ENCODE results near the gene U2AF1L4. TPM values are rescaled to one million over a fixed set of nuclear protein-coding genes. Genes with fewer than 3 reads are reported as not detected.

The U2AF1L4 gene
- total RNA-seq, 5 donors from 2014 or later (not counting 1 experiment from before 2014, with no cell fraction given): 40.2 to 74.1 (median 49.3) TPM

- Mint-ChIP-seq H3K9me3 (no peaks in the 10 kb centered on the region), H3K36me3 (peaks cover 52% of the 10 kb centered on the region), H3K27ac (no peak overlapping the region), H3K4me3 (no peak overlapping the region), H3K27me3 (no peaks in the 10 kb centered on the region), H3K4me1 (peaks cover 20 to 25% (median 24%) of the 10 kb centered on the region in 3 donors)
- WGBS (ENCODE audit: insufficient coverage): over 99% methylated on average over 24 of the region's 24 CpGs
- ChIA-PET CTCF (interaction anchor here in 1 of 2 donors (0.6 kb wide), 1 partner anchor 19 kb away, joined by 5 read pairs; no protein-coding TSS in a partner anchor), POLR2A (interaction anchor here in 1 of 2 donors (1.2 kb wide), 1 partner anchor 24 kb away, joined by 3 read pairs; no protein-coding TSS in a partner anchor)
- Histone ChIP-seq H3K4me3 (ENCODE audit: control insufficient read depth in 1 of 2, extremely low read depth in 1 of 2, low read length in 1 of 2) (no peak overlapping the region), H3K27me3 (replicated peaks in 1 of 2; ENCODE audit: control insufficient read depth in 2 of 2, extremely low read depth in 1 of 2, insufficient read depth in 2 of 2, low read length in 1 of 2) (no peaks in the 10 kb centered on the region), H3K27ac (ENCODE audit: low read length) (no peak overlapping the region), H3K9me3 (no peaks in the 10 kb centered on the region), H3K36me3 (ENCODE audit: control insufficient read depth in 2 of 2, extremely low read depth in 1 of 2, insufficient read depth in 1 of 2, low read length in 1 of 2) (peaks cover 49 to 80% of the 10 kb centered on the region in 2 donors), H3K4me1 (ENCODE audit: control insufficient read depth in 1 of 2, extremely low read depth in 1 of 2, insufficient read depth in 2 of 2, low read length in 2 of 2) (peaks cover 4 to 17% of the 10 kb centered on the region in 2 experiments)
- no peak for ATAC-seq (replicated peaks in 1 of 4)
- DNase-seq: no peak
Observed at GRCh38 chr19:35723671-35724070, 21.5 kb downstream of the U2AF1L4 start.

- CTCF ChIA-PET: interaction anchor here in 1 of 2 donors (0.6 kb wide), 1 partner anchor 24 kb away, joined by 8 read pairs; no protein-coding TSS in a partner anchor
- POLR2A ChIA-PET: interaction anchor here in 1 of 2 donors (0.6 kb wide), 1 partner anchor 706 kb away, joined by 3 read pairs; no protein-coding TSS in a partner anchor
- Mint-ChIP-seq H3K36me3 (peaks cover 44% of the 10 kb centered on the region), H3K4me1 (peaks cover 24 to 28% (median 26%) of the 10 kb centered on the region in 3 donors), H3K27ac (no peak overlapping the region), H3K9me3 (no peaks in the 10 kb centered on the region), H3K27me3 (no peaks in the 10 kb centered on the region), H3K4me3 (no peak overlapping the region)
- DNase-seq (no peak), ATAC-seq (replicated peaks in 1 of 4) (no peak)
- no peaks in the 10 kb centered on the region for H3K9me3 ChIP-seq
- H3K36me3 ChIP-seq (ENCODE audit: control insufficient read depth in 2 of 2, extremely low read depth in 1 of 2, insufficient read depth in 1 of 2, low read length in 1 of 2): peaks cover 47 to 72% of the 10 kb centered on the region in 2 donors
- no peak overlapping the region for H3K27ac ChIP-seq (ENCODE audit: low read length)
- no peaks in the 10 kb centered on the region for H3K27me3 ChIP-seq (replicated peaks in 1 of 2; ENCODE audit: control insufficient read depth in 2 of 2, extremely low read depth in 1 of 2, insufficient read depth in 2 of 2, low read length in 1 of 2)
- no peak overlapping the region for H3K4me3 ChIP-seq (ENCODE audit: control insufficient read depth in 1 of 2, extremely low read depth in 1 of 2, low read length in 1 of 2)
- H3K4me1 ChIP-seq (ENCODE audit: control insufficient read depth in 1 of 2, extremely low read depth in 1 of 2, insufficient read depth in 2 of 2, low read length in 2 of 2): peaks cover 5 to 21% of the 10 kb centered on the region in 2 experiments
- WGBS (ENCODE audit: insufficient coverage): 100% methylated on average over 14 of the region's 16 CpGs
Observed at GRCh38 chr19:35722897-35723296, 22.3 kb downstream of the U2AF1L4 start.

GRCh38 chr19:35722461-35722860, 22.8 kb downstream of the U2AF1L4 start:
- WGBS (ENCODE audit: insufficient coverage): 95% methylated on average over 8 of the region's 14 CpGs
- CTCF ChIA-PET: no interaction called here
- H3K36me3 Mint-ChIP-seq: peaks cover 44% of the 10 kb centered on the region

GRCh38 chr19:35721374-35721773, 23.8 kb downstream of the U2AF1L4 start:
- WGBS (ENCODE audit: insufficient coverage): 96% methylated on average over 11 of the region's 16 CpGs
- Mint-ChIP-seq H3K9me3 (no peaks in the 10 kb centered on the region), H3K27ac (no peak overlapping the region), H3K27me3 (no peaks in the 10 kb centered on the region), H3K36me3 (peaks cover 39% of the 10 kb centered on the region), H3K4me3 (peak overlapping the region in 1 of 3 donors; percentile 15), H3K4me1 (peaks cover 29 to 32% (median 30%) of the 10 kb centered on the region in 3 donors)
- Histone ChIP-seq H3K27ac (ENCODE audit: low read length) (no peak overlapping the region), H3K9me3 (no peaks in the 10 kb centered on the region), H3K36me3 (ENCODE audit: control insufficient read depth in 2 of 2, extremely low read depth in 1 of 2, insufficient read depth in 1 of 2, low read length in 1 of 2) (peaks cover 39 to 58% of the 10 kb centered on the region in 2 donors), H3K27me3 (replicated peaks in 1 of 2; ENCODE audit: control insufficient read depth in 2 of 2, extremely low read depth in 1 of 2, insufficient read depth in 2 of 2, low read length in 1 of 2) (no peaks in the 10 kb centered on the region), H3K4me1 (ENCODE audit: control insufficient read depth in 1 of 2, extremely low read depth in 1 of 2, insufficient read depth in 2 of 2, low read length in 2 of 2) (peaks cover 5 to 29% of the 10 kb centered on the region in 2 experiments), H3K4me3 (ENCODE audit: control insufficient read depth in 1 of 2, extremely low read depth in 1 of 2, low read length in 1 of 2) (no peak overlapping the region)
- DNase-seq (no peak), ATAC-seq (replicated peaks in 1 of 4) (no peak)
- ChIA-PET POLR2A (no interaction called here), CTCF (no interaction called here)

More at GRCh38 chr19:35722461-35722860, 22.8 kb downstream of the U2AF1L4 start:
- ATAC-seq (replicated peaks in 1 of 4) (no peak), DNase-seq (no peak)
- peaks cover 24 to 28% (median 26%) of the 10 kb centered on the region in 3 donors for H3K4me1 Mint-ChIP-seq
- H3K9me3 Mint-ChIP-seq: no peaks in the 10 kb centered on the region
- no peaks in the 10 kb centered on the region for H3K27me3 Mint-ChIP-seq
- Histone ChIP-seq H3K36me3 (ENCODE audit: control insufficient read depth in 2 of 2, extremely low read depth in 1 of 2, insufficient read depth in 1 of 2, low read length in 1 of 2) (peaks cover 44 to 68% of the 10 kb centered on the region in 2 donors), H3K4me1 (ENCODE audit: control insufficient read depth in 1 of 2, extremely low read depth in 1 of 2, insufficient read depth in 2 of 2, low read length in 2 of 2) (peaks cover 5 to 21% of the 10 kb centered on the region in 2 experiments), H3K27ac (ENCODE audit: low read length) (no peak overlapping the region), H3K4me3 (ENCODE audit: control insufficient read depth in 1 of 2, extremely low read depth in 1 of 2, low read length in 1 of 2) (no peak overlapping the region), H3K27me3 (replicated peaks in 1 of 2; ENCODE audit: control insufficient read depth in 2 of 2, extremely low read depth in 1 of 2, insufficient read depth in 2 of 2, low read length in 1 of 2) (no peaks in the 10 kb centered on the region), H3K9me3 (no peaks in the 10 kb centered on the region)
- H3K27ac Mint-ChIP-seq: no peak overlapping the region
- POLR2A ChIA-PET: no interaction called here
- H3K4me3 Mint-ChIP-seq: no peak overlapping the region

- H3K4me1 Mint-ChIP-seq: peaks cover 32 to 39% (median 37%) of the 10 kb centered on the region in 3 donors
- ChIA-PET CTCF (no interaction called here), POLR2A (no interaction called here)
- Histone ChIP-seq H3K4me1 (ENCODE audit: control insufficient read depth in 1 of 2, extremely low read depth in 1 of 2, insufficient read depth in 2 of 2, low read length in 2 of 2) (peaks cover 6 to 37% of the 10 kb centered on the region in 2 experiments), H3K27ac (ENCODE audit: low read length) (no peak overlapping the region), H3K36me3 (ENCODE audit: control insufficient read depth in 2 of 2, extremely low read depth in 1 of 2, insufficient read depth in 1 of 2, low read length in 1 of 2) (peaks cover 34 to 51% of the 10 kb centered on the region in 2 donors), H3K9me3 (no peaks in the 10 kb centered on the region), H3K4me3 (ENCODE audit: control insufficient read depth in 1 of 2, extremely low read depth in 1 of 2, low read length in 1 of 2) (no peak overlapping the region), H3K27me3 (replicated peaks in 1 of 2; ENCODE audit: control insufficient read depth in 2 of 2, extremely low read depth in 1 of 2, insufficient read depth in 2 of 2, low read length in 1 of 2) (no peaks in the 10 kb centered on the region)
- DNase-seq (no peak), ATAC-seq (replicated peaks in 1 of 4) (no peak)
- 96% methylated on average over 6 of the region's 17 CpGs for WGBS (ENCODE audit: insufficient coverage)
- no peaks in the 10 kb centered on the region for H3K9me3 Mint-ChIP-seq
- H3K27ac Mint-ChIP-seq: no peak overlapping the region
- peaks cover 32% of the 10 kb centered on the region for H3K36me3 Mint-ChIP-seq
- peak overlapping the region in 1 of 3 donors; percentile 25 for H3K4me3 Mint-ChIP-seq
- no peaks in the 10 kb centered on the region for H3K27me3 Mint-ChIP-seq
Observed at GRCh38 chr19:35720648-35721047, 24.6 kb downstream of the U2AF1L4 start.

DNA sequence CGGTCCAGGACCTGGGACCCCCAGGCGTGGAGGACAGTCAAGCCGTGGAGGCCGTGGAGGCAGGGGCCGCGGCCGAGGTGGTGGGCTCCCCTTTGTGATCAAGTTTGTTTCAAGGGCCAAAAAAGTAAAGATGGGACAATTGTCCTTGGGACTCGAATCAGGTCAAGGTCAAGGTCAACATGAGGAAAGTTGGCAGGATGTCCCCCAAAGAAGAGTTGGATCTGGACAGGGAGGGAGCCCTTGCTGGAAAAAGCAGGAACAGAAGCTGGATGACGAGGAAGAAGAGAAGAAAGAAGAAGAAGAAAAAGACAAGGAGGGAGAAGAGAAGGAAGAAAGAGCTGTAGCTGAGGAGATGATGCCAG, 25.1 kb downstream of the U2AF1L4 start:
- no peak overlapping the region for H3K27ac ChIP-seq (ENCODE audit: low read length)
- ChIA-PET CTCF (no interaction called here), POLR2A (no interaction called here)
- H3K4me1 Mint-ChIP-seq: peaks cover 33 to 43% (median 38%) of the 10 kb centered on the region in 3 donors
- no peak overlapping the region for H3K27ac Mint-ChIP-seq
- H3K9me3 ChIP-seq: no peaks in the 10 kb centered on the region
- no peaks in the 10 kb centered on the region for H3K27me3 Mint-ChIP-seq
- no peak for ATAC-seq (replicated peaks in 1 of 4)
- no peak overlapping the region for H3K4me3 ChIP-seq (ENCODE audit: control insufficient read depth in 1 of 2, extremely low read depth in 1 of 2, low read length in 1 of 2)
- no peak for DNase-seq
- H3K36me3 ChIP-seq (ENCODE audit: control insufficient read depth in 2 of 2, extremely low read depth in 1 of 2, insufficient read depth in 1 of 2, low read length in 1 of 2): peaks cover 29 to 46% of the 10 kb centered on the region in 2 donors
- no peaks in the 10 kb centered on the region for H3K9me3 Mint-ChIP-seq
- WGBS (ENCODE audit: insufficient coverage): 95% methylated on average over 8 of the region's 9 CpGs
- peaks cover 7 to 42% of the 10 kb centered on the region in 2 experiments for H3K4me1 ChIP-seq (ENCODE audit: control insufficient read depth in 1 of 2, extremely low read depth in 1 of 2, insufficient read depth in 2 of 2, low read length in 2 of 2)
- peaks cover 27% of the 10 kb centered on the region for H3K36me3 Mint-ChIP-seq
- H3K4me3 Mint-ChIP-seq: peak overlapping the region; percentile 25 to 52 (median 41)
- H3K27me3 ChIP-seq (replicated peaks in 1 of 2; ENCODE audit: control insufficient read depth in 2 of 2, extremely low read depth in 1 of 2, insufficient read depth in 2 of 2, low read length in 1 of 2): no peaks in the 10 kb centered on the region
